ENCODE data around the gene GK2.

The GK2 gene

GRCh38 chr4:79370026-79370425, 38.0 kb downstream of the GK2 start:
- Histone ChIP-seq H3K79me2 (ENCODE audit: control insufficient read depth, insufficient read depth, low read length, poor library complexity) (no peaks in the 10 kb centered on the region), H3K14ac (ENCODE audit: low read length) (no peak overlapping the region), H4K12ac (ENCODE audit: low read depth, low read length) (no peak overlapping the region), H3K27ac (ENCODE audit: low read depth, low read length) (no peak overlapping the region), H2BK12ac (ENCODE audit: low read length) (no peak overlapping the region), H3K18ac (ENCODE audit: low read length) (no peak overlapping the region), H3K79me1 (ENCODE audit: low read length) (no peaks in the 10 kb centered on the region), H3K4me1 (ENCODE audit: control insufficient read depth in 1 of 2, insufficient read depth in 2 of 2, low read length in 2 of 2) (no peaks in the 10 kb centered on the region), H3K9me3 (ENCODE audit: insufficient read depth, low read depth, low read length) (no peaks in the 10 kb centered on the region), H3K36me3 (ENCODE audit: control insufficient read depth in 1 of 2, insufficient read depth in 2 of 2, low read length in 2 of 2) (no peaks in the 10 kb centered on the region), H2AFZ (ENCODE audit: insufficient read depth, low read length, poor library complexity) (no peak overlapping the region), H3K4ac (ENCODE audit: low read depth, low read length) (no peak overlapping the region), H2AK5ac (ENCODE audit: low read length) (no peak overlapping the region), H3K27me3 (ENCODE audit: insufficient read depth, low read length) (no peaks in the 10 kb centered on the region), H2BK5ac (ENCODE audit: low read depth, low read length, poor library complexity) (no peak overlapping the region), H4K91ac (ENCODE audit: low read depth, low read length) (no peak overlapping the region), H2BK120ac (ENCODE audit: insufficient read depth, low read length, poor library complexity) (no peak overlapping the region), H3K9ac (ENCODE audit: low read length) (no peak overlapping the region), H3K23ac (ENCODE audit: low read length) (no peak overlapping the region), H3K4me3 (ENCODE audit: low read depth, low read length) (no peak overlapping the region), H4K8ac (ENCODE audit: low read depth, low read length) (no peak overlapping the region), H3K4me2 (ENCODE audit: low read length) (no peak overlapping the region)
- DNase-seq: no peak
- WGBS (ENCODE audit: extremely low coverage, insufficient coverage, insufficient read length): no CpG with 5 or more reads among the region's 2 CpGs

GRCh38 chr4:79367096-79367495, 40.9 kb downstream of the GK2 start:
- no peak for DNase-seq
- Histone ChIP-seq H2BK12ac (ENCODE audit: low read length) (no peak overlapping the region), H3K4ac (ENCODE audit: low read depth, low read length) (no peak overlapping the region), H3K79me1 (ENCODE audit: low read length) (no peaks in the 10 kb centered on the region), H3K27ac (ENCODE audit: low read depth, low read length) (no peak overlapping the region), H3K4me1 (ENCODE audit: control insufficient read depth in 1 of 2, insufficient read depth in 2 of 2, low read length in 2 of 2) (no peaks in the 10 kb centered on the region), H4K12ac (ENCODE audit: low read depth, low read length) (no peak overlapping the region), H3K4me2 (ENCODE audit: low read length) (no peak overlapping the region), H3K9ac (ENCODE audit: low read length) (no peak overlapping the region), H2AK5ac (ENCODE audit: low read length) (no peak overlapping the region), H3K14ac (ENCODE audit: low read length) (no peak overlapping the region), H2BK120ac (ENCODE audit: insufficient read depth, low read length, poor library complexity) (no peak overlapping the region), H3K23ac (ENCODE audit: low read length) (no peak overlapping the region), H3K27me3 (ENCODE audit: insufficient read depth, low read length) (no peaks in the 10 kb centered on the region), H3K79me2 (ENCODE audit: control insufficient read depth, insufficient read depth, low read length, poor library complexity) (no peaks in the 10 kb centered on the region), H3K9me3 (ENCODE audit: insufficient read depth, low read depth, low read length) (no peaks in the 10 kb centered on the region), H2AFZ (ENCODE audit: insufficient read depth, low read length, poor library complexity) (no peak overlapping the region), H3K4me3 (ENCODE audit: low read depth, low read length) (no peak overlapping the region), H3K36me3 (ENCODE audit: control insufficient read depth in 1 of 2, insufficient read depth in 2 of 2, low read length in 2 of 2) (no peaks in the 10 kb centered on the region), H4K8ac (ENCODE audit: low read depth, low read length) (no peak overlapping the region), H3K18ac (ENCODE audit: low read length) (no peak overlapping the region), H2BK5ac (ENCODE audit: low read depth, low read length, poor library complexity) (no peak overlapping the region), H4K91ac (ENCODE audit: low read depth, low read length) (no peak overlapping the region)
- no CpG with 5 or more reads among the region's 2 CpGs for WGBS (ENCODE audit: extremely low coverage, insufficient coverage, insufficient read length)

GRCh38 chr4:79366422-79366821, 41.6 kb downstream of the GK2 start:
- Histone ChIP-seq H3K9me3 (ENCODE audit: insufficient read depth, low read depth, low read length) (no peaks in the 10 kb centered on the region), H3K79me1 (ENCODE audit: low read length) (no peaks in the 10 kb centered on the region), H3K18ac (ENCODE audit: low read length) (no peak overlapping the region), H4K91ac (ENCODE audit: low read depth, low read length) (no peak overlapping the region), H4K12ac (ENCODE audit: low read depth, low read length) (no peak overlapping the region), H2BK5ac (ENCODE audit: low read depth, low read length, poor library complexity) (no peak overlapping the region), H3K4me3 (ENCODE audit: low read depth, low read length) (no peak overlapping the region), H3K27me3 (ENCODE audit: insufficient read depth, low read length) (no peaks in the 10 kb centered on the region), H3K4ac (ENCODE audit: low read depth, low read length) (no peak overlapping the region), H3K79me2 (ENCODE audit: control insufficient read depth, insufficient read depth, low read length, poor library complexity) (no peaks in the 10 kb centered on the region), H2BK120ac (ENCODE audit: insufficient read depth, low read length, poor library complexity) (no peak overlapping the region), H3K9ac (ENCODE audit: low read length) (no peak overlapping the region), H3K4me2 (ENCODE audit: low read length) (no peak overlapping the region), H3K14ac (ENCODE audit: low read length) (no peak overlapping the region), H2AK5ac (ENCODE audit: low read length) (no peak overlapping the region), H2BK12ac (ENCODE audit: low read length) (no peak overlapping the region), H3K23ac (ENCODE audit: low read length) (no peak overlapping the region), H2AFZ (ENCODE audit: insufficient read depth, low read length, poor library complexity) (no peak overlapping the region), H3K4me1 (ENCODE audit: control insufficient read depth in 1 of 2, insufficient read depth in 2 of 2, low read length in 2 of 2) (no peaks in the 10 kb centered on the region), H4K8ac (ENCODE audit: low read depth, low read length) (no peak overlapping the region), H3K27ac (ENCODE audit: low read depth, low read length) (no peak overlapping the region), H3K36me3 (ENCODE audit: control insufficient read depth in 1 of 2, insufficient read depth in 2 of 2, low read length in 2 of 2) (no peaks in the 10 kb centered on the region)
- DNase-seq: no peak

GRCh38 chr4:79364061-79364460, 44.0 kb downstream of the GK2 start:
- no peak overlapping the region for H2BK5ac ChIP-seq (ENCODE audit: low read depth, low read length, poor library complexity)
- H3K9ac ChIP-seq (ENCODE audit: low read length): no peak overlapping the region
- H4K8ac ChIP-seq (ENCODE audit: low read depth, low read length): no peak overlapping the region
- H3K18ac ChIP-seq (ENCODE audit: low read length): no peak overlapping the region
- H3K23ac ChIP-seq (ENCODE audit: low read length): no peak overlapping the region
- no peak overlapping the region for H2AFZ ChIP-seq (ENCODE audit: insufficient read depth, low read length, poor library complexity)
- no peak overlapping the region for H2BK120ac ChIP-seq (ENCODE audit: insufficient read depth, low read length, poor library complexity)
- H3K14ac ChIP-seq (ENCODE audit: low read length): no peak overlapping the region
- H2BK12ac ChIP-seq (ENCODE audit: low read length): no peak overlapping the region
- H3K79me1 ChIP-seq (ENCODE audit: low read length): no peaks in the 10 kb centered on the region
- H3K4me1 ChIP-seq (ENCODE audit: control insufficient read depth in 1 of 2, insufficient read depth in 2 of 2, low read length in 2 of 2): no peaks in the 10 kb centered on the region
- no peak overlapping the region for H2AK5ac ChIP-seq (ENCODE audit: low read length)
- no peaks in the 10 kb centered on the region for H3K36me3 ChIP-seq (ENCODE audit: control insufficient read depth in 1 of 2, insufficient read depth in 2 of 2, low read length in 2 of 2)
- H3K27me3 ChIP-seq (ENCODE audit: insufficient read depth, low read length): no peaks in the 10 kb centered on the region
- no peak overlapping the region for H4K12ac ChIP-seq (ENCODE audit: low read depth, low read length)
- H4K91ac ChIP-seq (ENCODE audit: low read depth, low read length): no peak overlapping the region
- H3K27ac ChIP-seq (ENCODE audit: low read depth, low read length): no peak overlapping the region
- H3K9me3 ChIP-seq (ENCODE audit: insufficient read depth, low read depth, low read length): no peaks in the 10 kb centered on the region
- WGBS (ENCODE audit: extremely low coverage, insufficient coverage, insufficient read length): no CpG with 5 or more reads among the region's 6 CpGs
- H3K4ac ChIP-seq (ENCODE audit: low read depth, low read length): no peak overlapping the region
- DNase-seq: no peak
- no peaks in the 10 kb centered on the region for H3K79me2 ChIP-seq (ENCODE audit: control insufficient read depth, insufficient read depth, low read length, poor library complexity)
- no peak overlapping the region for H3K4me3 ChIP-seq (ENCODE audit: low read depth, low read length)
- no peak overlapping the region for H3K4me2 ChIP-seq (ENCODE audit: low read length)

GRCh38 chr4:79362626-79363025, 45.4 kb downstream of the GK2 start:
- Histone ChIP-seq H3K9ac (ENCODE audit: low read length) (no peak overlapping the region), H3K4me1 (ENCODE audit: control insufficient read depth in 1 of 2, insufficient read depth in 2 of 2, low read length in 2 of 2) (no peaks in the 10 kb centered on the region), H2BK12ac (ENCODE audit: low read length) (no peak overlapping the region), H3K14ac (ENCODE audit: low read length) (no peak overlapping the region), H4K12ac (ENCODE audit: low read depth, low read length) (no peak overlapping the region), H4K91ac (ENCODE audit: low read depth, low read length) (no peak overlapping the region), H3K18ac (ENCODE audit: low read length) (no peak overlapping the region), H3K4ac (ENCODE audit: low read depth, low read length) (no peak overlapping the region), H2AK5ac (ENCODE audit: low read length) (no peak overlapping the region), H3K27me3 (ENCODE audit: insufficient read depth, low read length) (no peaks in the 10 kb centered on the region), H2AFZ (ENCODE audit: insufficient read depth, low read length, poor library complexity) (no peak overlapping the region), H2BK120ac (ENCODE audit: insufficient read depth, low read length, poor library complexity) (no peak overlapping the region), H3K36me3 (ENCODE audit: control insufficient read depth in 1 of 2, insufficient read depth in 2 of 2, low read length in 2 of 2) (no peaks in the 10 kb centered on the region), H3K79me1 (ENCODE audit: low read length) (no peaks in the 10 kb centered on the region), H3K9me3 (ENCODE audit: insufficient read depth, low read depth, low read length) (no peaks in the 10 kb centered on the region), H3K4me3 (ENCODE audit: low read depth, low read length) (no peak overlapping the region), H3K27ac (ENCODE audit: low read depth, low read length) (no peak overlapping the region), H4K8ac (ENCODE audit: low read depth, low read length) (no peak overlapping the region), H3K79me2 (ENCODE audit: control insufficient read depth, insufficient read depth, low read length, poor library complexity) (no peaks in the 10 kb centered on the region), H2BK5ac (ENCODE audit: low read depth, low read length, poor library complexity) (no peak overlapping the region), H3K23ac (ENCODE audit: low read length) (no peak overlapping the region), H3K4me2 (ENCODE audit: low read length) (no peak overlapping the region)
- DNase-seq: no peak
- WGBS (ENCODE audit: extremely low coverage, insufficient coverage, insufficient read length): no CpG with 5 or more reads among the region's 4 CpGs

Measured in trophoblast cell (in vitro differentiated cells and primary cell).